Neural progenitor cell (in vitro differentiated cells): ENCODE measurements around the gene NFATC1. TPM values are rescaled to one million over a fixed set of nuclear protein-coding genes. Genes with fewer than 3 reads are reported as not detected.

Source experiments
- DNase-seq: peaks from one replicate; pipeline ENCODE4 v3.0.0-alpha.2; 2016; ENCODE audit warnings: low spot score
- H2AFZ ChIP-seq: fragments of 200-600 bp; sonication (generic); replicated peaks from 2 replicates; pipeline ENCODE4 v1.6.1; 2016; ENCODE audit warnings: antibody characterized with exemption
- H3F3A ChIP-seq: fragments of 200-600 bp; sonication (generic); 2 replicates; pipeline ENCODE4 v1.6.1; 2016; ENCODE audit warnings: antibody characterized with exemption, low read depth
- H3K27ac ChIP-seq: fragments of 200-600 bp; sonication (generic); 2 replicates; pipeline ENCODE4 v1.5.1; 2016; ENCODE audit warnings: mild to moderate bottlenecking
- H3K27me3 ChIP-seq: fragments of 200-600 bp; sonication (generic); 2 replicates; pipeline ENCODE4 v1.6.1; 2016; ENCODE audit warnings: mild to moderate bottlenecking, moderate library complexity
- H3K36me3 ChIP-seq: fragments of 200-600 bp; sonication (generic); 2 replicates; pipeline ENCODE4 v1.5.1; 2016
- H3K4me1 ChIP-seq: fragments of 200-600 bp; sonication (generic); 2 replicates; pipeline ENCODE4 v1.6.1; 2016; ENCODE audit warnings: mixed run types
- H3K4me2 ChIP-seq: fragments of 200-600 bp; sonication (generic); 2 replicates; pipeline ENCODE4 v1.6.1; 2016
- H3K4me3 ChIP-seq: fragments of 200-600 bp; sonication (generic); 2 replicates; pipeline ENCODE4 v1.5.1; 2016
- H3K79me2 ChIP-seq: fragments of 200-600 bp; sonication (generic); 2 replicates; pipeline ENCODE4 v1.6.1; 2016; ENCODE audit warnings: low read depth
- H3K9ac ChIP-seq: fragments of 200-600 bp; sonication (generic); 2 replicates; pipeline ENCODE4 v1.6.1; 2016
- H3K9me3 ChIP-seq: fragments of 200-600 bp; sonication (generic); 2 replicates; pipeline ENCODE4 v1.5.1; 2016; ENCODE audit warnings: low read depth
- H4K20me1 ChIP-seq: fragments of 200-600 bp; sonication (generic); 2 replicates; pipeline ENCODE4 v1.6.1; 2016; ENCODE audit warnings: low read depth
- H3K27ac Mint-ChIP-seq: 3 replicates; pipeline ENCODE4 v1.8.0; 2021; ENCODE audit warnings: mixed read lengths
- H3K27me3 Mint-ChIP-seq: 2 replicates; pipeline ENCODE4 v1.8.0; 2022; ENCODE audit warnings: low read depth, mild to moderate bottlenecking, inconsistent platforms, moderate library complexity, mixed read lengths; ENCODE audit not compliant: insufficient read depth
- H3K36me3 Mint-ChIP-seq: 3 replicates; pipeline ENCODE4 v1.8.0; 2021; ENCODE audit warnings: mixed read lengths
- H3K4me1 Mint-ChIP-seq: 3 replicates; pipeline ENCODE4 v1.8.0; 2021; ENCODE audit warnings: mixed read lengths
- H3K4me3 Mint-ChIP-seq: 3 replicates; pipeline ENCODE4 v1.8.0; 2021; ENCODE audit warnings: mild to moderate bottlenecking, moderate library complexity, mixed read lengths
- H3K9me3 Mint-ChIP-seq: 3 replicates; pipeline ENCODE4 v1.8.0; 2020; ENCODE audit warnings: mixed read lengths
- CTCF ChIP-seq: fragments of 200-600 bp; sonication (generic); IDR thresholded peaks from 2 replicates; pipeline ENCODE4 v1.5.1; 2017; ENCODE audit warnings: antibody characterized with exemption, mild to moderate bottlenecking
- EZH2 ChIP-seq: fragments of 200-600 bp; sonication (generic); IDR thresholded peaks from 2 replicates; pipeline ENCODE4 v1.6.1; 2017; ENCODE audit warnings: antibody characterized with exemption, mild to moderate bottlenecking, moderate library complexity
- EZH2phosphoT487 ChIP-seq: fragments of 200-600 bp; sonication (generic); IDR thresholded peaks from 2 replicates; pipeline ENCODE4 v1.6.1; 2017; ENCODE audit warnings: antibody characterized with exemption
- total RNA-seq: library from RNA; depleted of rRNA; stranded (reverse); fragments of >200 nt; gene quantifications from 2 replicates; pipeline ENCODE4 v1.2.3, GENCODE V29; 2015; ENCODE audit warnings: low replicate concordance

NFATC1 gene
- total RNA-seq, 1 donor from 2014 or later, result 2.3 TPM

- H3K27ac ChIP-seq, result no peak overlapping the region
- H2AFZ ChIP-seq, result no peak overlapping the region
- no peaks in the 10 kb centered on the region for H3K9me3 Mint-ChIP-seq
- H3K79me2 ChIP-seq, result no peaks in the 10 kb centered on the region
- H3K27me3 Mint-ChIP-seq, result peaks cover 3% of the 10 kb centered on the region
- TF ChIP-seq EZH2 (no peak), CTCF (no peak), EZH2phosphoT487 (no peak)
- H3K4me1 ChIP-seq, result no peaks in the 10 kb centered on the region
- H3K27ac Mint-ChIP-seq, result no peak overlapping the region
- H3K4me3 ChIP-seq, result no peak overlapping the region
- H3K4me2 ChIP-seq, result no peak overlapping the region
- H3K4me1 Mint-ChIP-seq, result peaks cover 5% of the 10 kb centered on the region
- no peak overlapping the region for H3K4me3 Mint-ChIP-seq
- H3K36me3 Mint-ChIP-seq, result peaks cover 2% of the 10 kb centered on the region
- no peaks in the 10 kb centered on the region for H3K36me3 ChIP-seq
- no peaks in the 10 kb centered on the region for H3K9me3 ChIP-seq
- H3K9ac ChIP-seq, result no peak overlapping the region
- no peaks in the 10 kb centered on the region for H4K20me1 ChIP-seq
- no peak for DNase-seq
- H3F3A ChIP-seq, result no peaks in the 10 kb centered on the region
- H3K27me3 ChIP-seq, result no peaks in the 10 kb centered on the region
These were observed 41.0 kb downstream of the NFATC1 start for GRCh38 chr18:79436556-79437275.

- no peak overlapping the region for H3K4me3 Mint-ChIP-seq
- peak overlapping the region; percentile 66 for H3K27ac Mint-ChIP-seq
- H3K4me3 ChIP-seq, result no peak overlapping the region
- H3K36me3 Mint-ChIP-seq, result peaks cover 2% of the 10 kb centered on the region
- H3K9ac ChIP-seq, result no peak overlapping the region
- peaks cover 5% of the 10 kb centered on the region for H3K4me1 ChIP-seq
- no peak for DNase-seq
- no peaks in the 10 kb centered on the region for H3K27me3 ChIP-seq
- TF ChIP-seq EZH2phosphoT487 (no peak), EZH2 (no peak), CTCF (no peak)
- no peak overlapping the region for H3K27ac ChIP-seq
- H3K27me3 Mint-ChIP-seq, result peaks cover 4% of the 10 kb centered on the region
- no peaks in the 10 kb centered on the region for H3K36me3 ChIP-seq
- H3F3A ChIP-seq, result no peaks in the 10 kb centered on the region
- no peaks in the 10 kb centered on the region for H3K9me3 ChIP-seq
- H3K79me2 ChIP-seq, result no peaks in the 10 kb centered on the region
- H3K9me3 Mint-ChIP-seq, result no peaks in the 10 kb centered on the region
- H3K4me2 ChIP-seq, result no peak overlapping the region
- H3K4me1 Mint-ChIP-seq, result peaks cover 10% of the 10 kb centered on the region
- no peak overlapping the region for H2AFZ ChIP-seq
- H4K20me1 ChIP-seq, result no peaks in the 10 kb centered on the region
These were observed 42.6 kb downstream of the NFATC1 start for GRCh38 chr18:79438089-79438897.

- Histone ChIP-seq H4K20me1 (no peaks in the 10 kb centered on the region), H3F3A (no peaks in the 10 kb centered on the region), H3K4me3 (no peak overlapping the region), H3K9ac (no peak overlapping the region), H3K27me3 (no peaks in the 10 kb centered on the region), H2AFZ (no peak overlapping the region), H3K4me1 (peaks cover 5% of the 10 kb centered on the region), H3K79me2 (no peaks in the 10 kb centered on the region), H3K27ac (no peak overlapping the region), H3K9me3 (no peaks in the 10 kb centered on the region), H3K36me3 (no peaks in the 10 kb centered on the region), H3K4me2 (no peak overlapping the region)
- Mint-ChIP-seq H3K27me3 (peaks cover 4% of the 10 kb centered on the region), H3K9me3 (no peaks in the 10 kb centered on the region), H3K4me3 (no peak overlapping the region), H3K36me3 (peaks cover 2% of the 10 kb centered on the region), H3K27ac (no peak overlapping the region), H3K4me1 (peaks cover 10% of the 10 kb centered on the region)
- no peak for DNase-seq
- TF ChIP-seq CTCF (no peak), EZH2 (no peak), EZH2phosphoT487 (no peak)
These were observed 43.3 kb downstream of the NFATC1 start for GRCh38 chr18:79438898-79439627.
